ENCODE results near the gene GRB2. TPM values are rescaled to one million over a fixed set of nuclear protein-coding genes. Genes with fewer than 3 reads are reported as not detected.
A peak's percentile ranks its signal among the peaks of the same experiment; 100 is the strongest.
"Not testable (repeated sequence)": the region's sequence is repeated elsewhere in the genome, so short reads cannot be mapped to it uniquely, and the experiment has no call there.

The GRB2 gene
- total RNA-seq, 1 donor: 68.8 TPM

GRCh38 chr17:75295201-75296158 is 110.0 kb downstream of the GRB2 start:
- Histone ChIP-seq H4K20me1 (ENCODE audit: insufficient read depth, low read length) (no peaks in the 10 kb centered on the region), H3K27ac (ENCODE audit: low read depth, low read length) (no peak overlapping the region), H3K4me3 (ENCODE audit: insufficient read depth, low read length) (no peak overlapping the region), H3K79me2 (ENCODE audit: insufficient read depth, low read length) (no peaks in the 10 kb centered on the region), H3K36me3 (ENCODE audit: insufficient read depth, low read length) (no peaks in the 10 kb centered on the region), H3K4me2 (ENCODE audit: insufficient read depth, low read length) (no peak overlapping the region), H3K27me3 (ENCODE audit: insufficient read depth, low read length) (no peaks in the 10 kb centered on the region), H3K4me1 (ENCODE audit: insufficient read depth, low read length) (no peaks in the 10 kb centered on the region), H3K9me3 (ENCODE audit: low read depth, low read length) (no peaks in the 10 kb centered on the region), H2AFZ (ENCODE audit: low read length) (no peak overlapping the region)
- DNase-seq (ENCODE audit: insufficient read length, low spot score, missing footprints): peak; percentile 25
- TF ChIP-seq CTCF (IDR thresholded peaks at IDR 0.05; ENCODE audit: extremely low read depth, low read depth, low read length): no peak

GRCh38 chr17:75292810-75293448 is 112.5 kb downstream of the GRB2 start:
- not testable (repeated sequence) for H3K9me3 ChIP-seq (ENCODE audit: low read depth, low read length); H3K4me1 ChIP-seq (ENCODE audit: insufficient read depth, low read length); H3K36me3 ChIP-seq (ENCODE audit: insufficient read depth, low read length); H3K4me2 ChIP-seq (ENCODE audit: insufficient read depth, low read length); H3K4me3 ChIP-seq (ENCODE audit: insufficient read depth, low read length); DNase-seq (ENCODE audit: insufficient read length, low spot score, missing footprints); H3K27ac ChIP-seq (ENCODE audit: low read depth, low read length); H3K79me2 ChIP-seq (ENCODE audit: insufficient read depth, low read length); H4K20me1 ChIP-seq (ENCODE audit: insufficient read depth, low read length); H2AFZ ChIP-seq (ENCODE audit: low read length); H3K27me3 ChIP-seq (ENCODE audit: insufficient read depth, low read length)

- H3K36me3 ChIP-seq (ENCODE audit: insufficient read depth, low read length): no peaks in the 10 kb centered on the region
- no peaks in the 10 kb centered on the region for H3K4me1 ChIP-seq (ENCODE audit: insufficient read depth, low read length)
- H3K4me3 ChIP-seq (ENCODE audit: insufficient read depth, low read length): peak overlapping the region; percentile 84
- DNase-seq (ENCODE audit: insufficient read length, low spot score, missing footprints): no peak
- H2AFZ ChIP-seq (ENCODE audit: low read length): peak overlapping the region; percentile 97
- H4K20me1 ChIP-seq (ENCODE audit: insufficient read depth, low read length): no peaks in the 10 kb centered on the region
- H3K79me2 ChIP-seq (ENCODE audit: insufficient read depth, low read length): peaks cover 7% of the 10 kb centered on the region
- TF ChIP-seq CTCF (IDR thresholded peaks at IDR 0.05; ENCODE audit: extremely low read depth, low read depth, low read length): peak; percentile 41
- peak overlapping the region; percentile 97 for H3K27ac ChIP-seq (ENCODE audit: low read depth, low read length)
- peak overlapping the region; percentile 100 for H3K4me2 ChIP-seq (ENCODE audit: insufficient read depth, low read length)
- no peaks in the 10 kb centered on the region for H3K27me3 ChIP-seq (ENCODE audit: insufficient read depth, low read length)
- no peaks in the 10 kb centered on the region for H3K9me3 ChIP-seq (ENCODE audit: low read depth, low read length)
Measured at GRCh38 chr17:75289832-75290337, 115.6 kb downstream of the GRB2 start.

- Histone ChIP-seq H3K36me3 (ENCODE audit: insufficient read depth, low read length) (no peaks in the 10 kb centered on the region), H3K79me2 (ENCODE audit: insufficient read depth, low read length) (peaks cover 7% of the 10 kb centered on the region), H3K27ac (ENCODE audit: low read depth, low read length) (peak within 1 kb of the TSS; percentile 97), H3K9me3 (ENCODE audit: low read depth, low read length) (no peaks in the 10 kb centered on the region), H3K27me3 (ENCODE audit: insufficient read depth, low read length) (no peaks in the 10 kb centered on the region), H4K20me1 (ENCODE audit: insufficient read depth, low read length) (no peaks in the 10 kb centered on the region), H3K4me2 (ENCODE audit: insufficient read depth, low read length) (peak within 1 kb of the TSS; percentile 100), H3K4me3 (ENCODE audit: insufficient read depth, low read length) (peak within 1 kb of the TSS; percentile 84), H3K4me1 (ENCODE audit: insufficient read depth, low read length) (no peaks in the 10 kb centered on the region), H2AFZ (ENCODE audit: low read length) (peak within 1 kb of the TSS; percentile 98)
- DNase-seq (ENCODE audit: insufficient read length, low spot score, missing footprints): peak; percentile 100
- no peak for TF ChIP-seq CTCF (IDR thresholded peaks at IDR 0.05; ENCODE audit: extremely low read depth, low read depth, low read length)
Measured at GRCh38 chr17:75289115-75289831, 116.2 kb downstream of the GRB2 start, which contains the start of gene SLC25A19. SLC25A19 (minus strand) TSS chr17:75289433; CDS start chr17:75286764, 2,669 bp downstream.

All from osteoblast (primary cell).